Skeletal muscle tissue (tissue), 4 donors: Measurements from ENCODE around the gene PAPOLB. TPM values are rescaled to one million over a fixed set of nuclear protein-coding genes. Genes with fewer than 3 reads are reported as not detected.

Experiments used
- H3K27ac ChIP-seq: one replicate; pipeline ENCODE4 v1.7.0; 2013; ENCODE audit warnings: mild to moderate bottlenecking, low read depth, low read length, inconsistent platforms
- H3K27me3 ChIP-seq, 3 donors: one replicate each; pipeline ENCODE4 v1.7.0; 2013; ENCODE audit warnings: low read length in 3 of 3; ENCODE audit not compliant: control insufficient read depth in 3 of 3, insufficient read depth in 3 of 3
- H3K36me3 ChIP-seq, 3 donors: one replicate each; pipeline ENCODE4 v1.7.0; 2013; ENCODE audit warnings: low read length in 3 of 3; ENCODE audit not compliant: control insufficient read depth in 3 of 3, insufficient read depth in 3 of 3
- H3K4me1 ChIP-seq, 3 donors: one replicate each; pipeline ENCODE4 v1.7.0; 2013; ENCODE audit warnings: low read length in 3 of 3, mild to moderate bottlenecking in 3 of 3; ENCODE audit not compliant: control insufficient read depth in 3 of 3, insufficient read depth in 3 of 3
- H3K4me3 ChIP-seq, 3 donors: one replicate each; pipeline ENCODE4 v1.7.0; 2013; ENCODE audit warnings: low read length in 3 of 3
- H3K9ac ChIP-seq, 3 donors: one replicate each; pipeline ENCODE4 v1.7.0; 2013; ENCODE audit warnings: low read length in 3 of 3, mild to moderate bottlenecking in 3 of 3, moderate library complexity in 2 of 3, low read depth in 1 of 3
- H3K9me3 ChIP-seq, 3 donors: one replicate each; pipeline ENCODE4 v1.7.0; 2013; ENCODE audit warnings: low read length in 3 of 3; ENCODE audit not compliant: control insufficient read depth in 3 of 3
- total RNA-seq: library from RNA; depleted of rRNA; stranded (reverse); fragments of >200 nt; gene quantifications from one replicate; pipeline ENCODE4 v1.2.3, GENCODE V29; 2014
- donor health status: Osteomylitis.

Gene PAPOLB
- total RNA-seq, 1 donor from 2014 or later = under 0.01 TPM

DNA sequence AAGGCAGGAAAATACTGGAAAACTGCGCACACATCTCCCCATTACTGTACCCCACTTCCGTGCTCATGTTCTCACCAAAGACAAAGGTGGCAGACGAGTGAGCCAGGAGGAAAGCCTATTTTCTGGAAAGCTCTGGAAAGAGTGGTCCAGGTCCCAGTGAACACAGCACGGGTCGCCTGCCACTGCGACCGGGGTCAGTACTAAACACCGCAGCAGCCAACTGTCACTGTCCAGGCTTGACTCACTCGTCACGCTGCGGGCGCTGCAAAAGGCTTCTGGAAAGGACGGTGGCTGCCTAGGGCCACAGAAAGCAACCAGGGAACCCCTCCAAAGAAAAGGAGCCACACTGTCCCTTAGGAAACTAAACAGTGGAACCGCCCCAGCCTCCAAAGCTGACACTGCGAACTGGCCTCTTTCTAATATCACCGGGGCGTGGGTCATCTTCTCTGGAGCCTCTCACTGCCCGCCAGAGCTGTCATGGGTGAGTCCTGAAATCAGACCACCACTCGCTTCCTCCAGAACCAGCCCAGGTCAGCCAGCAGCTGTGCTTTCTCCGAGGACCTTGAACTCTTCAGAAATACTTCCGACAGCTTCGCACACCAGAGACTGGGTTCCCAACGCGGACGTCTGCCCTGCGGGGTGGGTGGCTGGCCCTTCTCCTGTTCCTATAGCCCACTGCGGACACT, 17.7 kb upstream of the PAPOLB start:
- Histone ChIP-seq H3K9me3 (no peaks in the 10 kb centered on the region), H3K27ac (no peak overlapping the region), H3K27me3 (peaks cover 0 to 15% (median 6%) of the 10 kb centered on the region in 3 donors), H3K36me3 (peaks cover 0 to 5% (median 4%) of the 10 kb centered on the region in 3 donors), H3K4me3 (peak overlapping the region; percentile 30 to 68 (median 43)), H3K4me1 (peaks cover 7 to 13% (median 10%) of the 10 kb centered on the region in 3 donors), H3K9ac (peak overlapping the region in 2 of 3 donors; percentile 32 to 69)

GRCh38 chr7:4878336-4879335, 16.8 kb upstream of the PAPOLB start:
- H3K36me3 ChIP-seq = peaks cover 0 to 5% (median 4%) of the 10 kb centered on the region in 3 donors
- H3K4me1 ChIP-seq = peaks cover 7 to 13% (median 10%) of the 10 kb centered on the region in 3 donors
- peaks cover 0 to 10% (median 6%) of the 10 kb centered on the region in 3 donors for H3K27me3 ChIP-seq
- peak overlapping the region; percentile 30 to 68 (median 43) for H3K4me3 ChIP-seq
- H3K9ac ChIP-seq = peak overlapping the region in 2 of 3 donors; percentile 32 to 69
- no peaks in the 10 kb centered on the region for H3K9me3 ChIP-seq
- H3K27ac ChIP-seq = no peak overlapping the region

DNA sequence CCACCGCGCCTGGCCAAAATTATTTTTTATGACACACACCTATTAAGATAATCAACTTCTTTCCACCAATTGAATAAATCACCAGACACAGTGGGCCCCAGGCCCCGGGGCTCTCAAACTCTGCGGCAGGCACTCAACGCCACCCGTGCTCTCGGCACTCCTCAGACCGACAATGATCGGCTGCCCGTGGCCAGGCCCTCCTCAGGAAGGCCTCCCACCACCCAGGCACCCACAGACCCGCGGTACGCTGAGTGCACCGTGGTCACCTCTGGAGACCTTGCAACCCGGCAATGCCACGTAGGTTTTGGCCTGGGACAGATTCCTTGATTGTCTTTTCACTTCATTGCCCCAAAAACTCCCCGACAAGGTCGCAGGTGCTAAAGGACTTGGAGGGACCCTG, 14.8 kb upstream of the PAPOLB start:
- Histone ChIP-seq H3K4me1 (peaks cover 0 to 6% (median 0%) of the 10 kb centered on the region in 3 donors), H3K9ac (no peak overlapping the region), H3K27me3 (peaks cover 0 to 2% (median 0%) of the 10 kb centered on the region in 3 donors), H3K4me3 (no peak overlapping the region), H3K9me3 (no peaks in the 10 kb centered on the region), H3K27ac (no peak overlapping the region), H3K36me3 (peaks cover 0 to 8% (median 5%) of the 10 kb centered on the region in 3 donors)

DNA sequence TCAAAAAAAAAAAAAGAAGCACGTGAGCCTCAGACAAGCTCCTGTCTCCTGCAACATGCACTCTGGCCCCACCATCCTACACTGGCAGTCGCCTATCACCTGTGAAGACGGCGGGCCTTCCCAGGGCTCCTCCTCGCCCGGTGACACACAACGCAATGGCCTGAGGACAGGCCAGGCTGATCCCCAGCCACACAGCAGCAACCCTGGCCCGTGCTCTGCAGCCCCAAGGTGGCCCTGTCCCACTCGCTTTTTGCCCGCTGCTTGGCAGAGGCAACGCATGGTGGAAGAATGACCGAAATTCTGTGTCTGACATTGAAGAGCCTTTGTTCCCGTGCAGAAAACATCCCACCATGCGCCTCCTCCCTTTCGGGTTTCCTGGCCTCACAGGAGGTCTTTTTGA, 13.6 kb upstream of the PAPOLB start:
- Histone ChIP-seq H3K27ac (no peak overlapping the region), H3K4me3 (no peak overlapping the region), H3K27me3 (peaks cover 0 to under 1% (median 0%) of the 10 kb centered on the region in 3 donors), H3K4me1 (peaks cover 0 to 6% (median 0%) of the 10 kb centered on the region in 3 donors), H3K9me3 (no peaks in the 10 kb centered on the region), H3K9ac (no peak overlapping the region), H3K36me3 (peaks cover 0 to 9% (median 5%) of the 10 kb centered on the region in 3 donors)

- Histone ChIP-seq H3K9ac (no peak overlapping the region), H3K4me3 (no peak overlapping the region), H3K4me1 (no peaks in the 10 kb centered on the region), H3K36me3 (peaks cover 0 to 9% (median 5%) of the 10 kb centered on the region in 3 donors), H3K9me3 (peaks cover 0 to 2% (median 0%) of the 10 kb centered on the region in 3 donors), H3K27ac (no peak overlapping the region), H3K27me3 (no peaks in the 10 kb centered on the region)
These were observed 11.5 kb upstream of the PAPOLB start for GRCh38 chr7:4873071-4873944.

- Histone ChIP-seq H3K4me1 (no peaks in the 10 kb centered on the region), H3K4me3 (no peak overlapping the region), H3K9ac (no peak overlapping the region), H3K27ac (no peak overlapping the region), H3K27me3 (no peaks in the 10 kb centered on the region), H3K36me3 (peaks cover 0 to 9% (median 0%) of the 10 kb centered on the region in 3 donors), H3K9me3 (peaks cover 0 to 3% (median 0%) of the 10 kb centered on the region in 3 donors)
These were observed 10.3 kb upstream of the PAPOLB start for GRCh38 chr7:4871930-4872675.

DNA sequence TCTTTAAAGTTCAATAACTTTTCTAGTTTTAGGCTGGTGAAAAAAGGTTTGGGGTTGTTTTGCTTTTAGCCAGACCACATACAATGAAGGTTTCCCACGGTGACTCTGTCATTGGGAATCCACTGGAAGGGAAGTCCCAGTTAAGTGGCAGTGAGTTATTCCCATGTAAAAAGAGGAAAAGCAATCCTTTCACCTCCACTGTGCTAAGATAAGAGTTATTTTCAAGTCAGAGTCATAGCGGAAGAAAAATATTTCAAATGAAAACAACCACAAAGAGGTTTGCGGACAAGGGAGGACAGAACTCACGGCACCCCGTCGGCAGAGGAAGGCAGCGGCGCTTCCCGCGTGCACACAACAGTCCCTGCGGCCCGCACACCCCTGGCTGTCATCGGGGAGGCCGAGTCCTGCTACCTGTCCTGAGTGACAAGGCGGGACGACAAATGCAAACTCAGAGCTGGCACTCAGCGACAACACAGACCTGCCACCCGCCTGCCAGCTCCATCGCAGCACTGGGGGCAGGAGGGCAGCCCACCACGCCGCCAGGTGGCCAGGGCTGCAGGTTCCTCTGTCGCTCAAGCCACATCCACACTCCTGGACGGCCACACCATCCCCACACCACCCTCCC, 9.3 kb upstream of the PAPOLB start:
- H3K9me3 ChIP-seq = peaks cover 0 to 3% (median 0%) of the 10 kb centered on the region in 3 donors
- no peak overlapping the region for H3K4me3 ChIP-seq
- no peaks in the 10 kb centered on the region for H3K27me3 ChIP-seq
- H3K9ac ChIP-seq = no peak overlapping the region
- peaks cover 0 to 5% (median 0%) of the 10 kb centered on the region in 3 donors for H3K36me3 ChIP-seq
- H3K27ac ChIP-seq = no peak overlapping the region
- no peaks in the 10 kb centered on the region for H3K4me1 ChIP-seq

GRCh38 chr7:4868493-4868892, 6.7 kb upstream of the PAPOLB start:
- H3K27me3 ChIP-seq = peaks cover 0 to 3% (median 0%) of the 10 kb centered on the region in 3 donors
- no peak overlapping the region for H3K4me3 ChIP-seq
- no peak overlapping the region for H3K9ac ChIP-seq
- no peak overlapping the region for H3K27ac ChIP-seq
- peaks cover 0 to 3% (median 0%) of the 10 kb centered on the region in 3 donors for H3K9me3 ChIP-seq
- no peaks in the 10 kb centered on the region for H3K4me1 ChIP-seq
- H3K36me3 ChIP-seq = peaks cover 0 to 5% (median 0%) of the 10 kb centered on the region in 3 donors
